Kidney epithelial cell (primary cell): Measurements from ENCODE around the gene TSHZ3. TPM values are rescaled to one million over a fixed set of nuclear protein-coding genes. Genes with fewer than 3 reads are reported as not detected.

ENCODE experiments used
- DNase-seq: peaks from one replicate; pipeline ENCODE4 v3.0.0-alpha.2; 2010; ENCODE audit warnings: low read depth
- H3K27me3 ChIP-seq: 2 replicates; pipeline ENCODE4 v1.6.0; 2011; ENCODE audit warnings: low read length; ENCODE audit not compliant: control insufficient read depth, insufficient read depth
- H3K36me3 ChIP-seq: 2 replicates; pipeline ENCODE4 v1.5.1; 2011; ENCODE audit warnings: low read length; ENCODE audit not compliant: control insufficient read depth, insufficient read depth
- H3K4me3 ChIP-seq: 2 replicates; pipeline ENCODE4 v1.5.1; 2011; ENCODE audit warnings: low read depth, mild to moderate bottlenecking, control low read depth, low read length
- total RNA-seq: library from RNA; depleted of rRNA; stranded (reverse); fragments of >200 nt; gene quantifications from 2 replicates; pipeline ENCODE4 v1.2.3, GENCODE V29; 2015
- TF ChIP-seq, protein P1 (sequence below): IDR thresholded peaks from 2 replicates; pipeline ENCODE4 v1.5.1; 2011; ENCODE audit warnings: mild to moderate bottlenecking, moderate library complexity, low read length, control low read depth, inconsistent platforms; ENCODE audit not compliant: insufficient read depth, poor library complexity, severe bottlenecking

The TSHZ3 gene
- total RNA-seq, 1 donor from 2014 or later, result 2.4 TPM

DNA sequence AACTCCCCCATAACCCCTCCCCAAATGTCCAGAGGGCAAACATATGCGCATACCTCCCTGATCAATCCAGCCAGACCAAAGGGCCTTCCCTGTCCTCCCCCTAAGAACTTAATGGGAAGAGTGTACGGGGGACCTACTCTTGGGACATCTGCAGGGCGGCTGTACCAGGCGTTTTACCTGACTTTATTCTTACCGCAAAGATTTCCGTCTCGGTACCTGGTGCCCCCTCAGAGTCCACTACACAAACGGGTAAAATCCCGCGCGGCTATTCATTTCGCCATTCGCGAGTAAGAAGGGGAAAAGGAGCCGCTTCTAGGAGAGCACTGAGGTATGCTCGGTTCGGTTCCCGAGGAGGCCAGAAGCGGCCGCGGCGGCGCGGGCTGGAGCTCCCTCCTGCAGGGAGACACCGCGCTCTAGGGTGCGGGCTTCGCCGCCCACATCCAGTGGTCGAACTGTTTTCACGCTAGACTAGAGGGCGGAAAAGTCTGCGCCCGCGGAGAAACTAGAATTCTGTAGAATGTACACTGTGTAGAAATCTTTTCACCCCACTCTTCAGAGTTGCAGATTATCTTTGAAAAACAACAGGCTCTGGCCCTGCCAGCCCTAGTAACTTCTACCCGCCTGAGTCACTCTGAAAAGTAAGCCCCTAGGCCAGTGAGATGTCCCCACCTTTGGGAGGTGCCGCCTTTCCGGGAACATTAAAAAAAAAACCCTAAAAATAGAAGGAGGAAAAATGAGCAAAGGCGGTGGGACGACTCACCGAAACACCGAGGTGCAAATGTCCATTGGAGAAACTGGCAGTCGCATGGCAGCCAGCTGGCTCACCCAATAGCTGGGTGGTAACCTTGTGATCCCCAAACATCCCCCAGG, 3.8 kb upstream of the TSHZ3 start:
- peaks cover 74% of the 10 kb centered on the region for H3K27me3 ChIP-seq
- no peaks in the 10 kb centered on the region for H3K36me3 ChIP-seq
- H3K4me3 ChIP-seq, result no peak overlapping the region
- DNase-seq, result no peak
- TF ChIP-seq, protein P1, sequence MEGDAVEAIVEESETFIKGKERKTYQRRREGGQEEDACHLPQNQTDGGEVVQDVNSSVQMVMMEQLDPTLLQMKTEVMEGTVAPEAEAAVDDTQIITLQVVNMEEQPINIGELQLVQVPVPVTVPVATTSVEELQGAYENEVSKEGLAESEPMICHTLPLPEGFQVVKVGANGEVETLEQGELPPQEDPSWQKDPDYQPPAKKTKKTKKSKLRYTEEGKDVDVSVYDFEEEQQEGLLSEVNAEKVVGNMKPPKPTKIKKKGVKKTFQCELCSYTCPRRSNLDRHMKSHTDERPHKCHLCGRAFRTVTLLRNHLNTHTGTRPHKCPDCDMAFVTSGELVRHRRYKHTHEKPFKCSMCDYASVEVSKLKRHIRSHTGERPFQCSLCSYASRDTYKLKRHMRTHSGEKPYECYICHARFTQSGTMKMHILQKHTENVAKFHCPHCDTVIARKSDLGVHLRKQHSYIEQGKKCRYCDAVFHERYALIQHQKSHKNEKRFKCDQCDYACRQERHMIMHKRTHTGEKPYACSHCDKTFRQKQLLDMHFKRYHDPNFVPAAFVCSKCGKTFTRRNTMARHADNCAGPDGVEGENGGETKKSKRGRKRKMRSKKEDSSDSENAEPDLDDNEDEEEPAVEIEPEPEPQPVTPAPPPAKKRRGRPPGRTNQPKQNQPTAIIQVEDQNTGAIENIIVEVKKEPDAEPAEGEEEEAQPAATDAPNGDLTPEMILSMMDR, result no peak

DNA sequence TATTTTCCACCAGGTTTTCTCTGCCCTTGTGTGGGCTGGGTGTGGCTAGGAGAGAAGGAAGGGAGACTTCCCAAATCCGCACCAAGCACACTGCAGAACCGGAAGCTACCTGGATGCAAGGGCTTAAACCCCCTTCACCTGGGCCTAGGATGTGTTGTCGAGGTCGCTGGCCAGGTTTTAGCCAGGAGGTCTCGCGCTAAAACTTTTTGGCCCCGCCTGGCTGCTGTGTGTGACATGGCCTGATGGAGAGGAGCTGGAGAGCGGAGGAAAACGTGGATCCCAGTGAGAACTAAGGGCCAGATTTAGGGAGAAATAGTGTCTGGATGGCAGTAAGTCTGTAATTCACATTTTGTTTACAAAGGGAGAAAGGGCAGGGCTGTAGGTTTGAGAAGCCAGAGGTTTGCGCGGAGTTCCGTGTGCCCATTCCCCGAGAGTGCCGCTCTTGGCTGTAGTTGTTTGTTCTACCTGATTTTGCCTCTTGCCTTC, 3.1 kb upstream of the TSHZ3 start:
- Histone ChIP-seq H3K36me3 (no peaks in the 10 kb centered on the region), H3K4me3 (no peak overlapping the region), H3K27me3 (peaks cover 67% of the 10 kb centered on the region)
- TF ChIP-seq, protein P1, result no peak
- DNase-seq, result no peak

DNA sequence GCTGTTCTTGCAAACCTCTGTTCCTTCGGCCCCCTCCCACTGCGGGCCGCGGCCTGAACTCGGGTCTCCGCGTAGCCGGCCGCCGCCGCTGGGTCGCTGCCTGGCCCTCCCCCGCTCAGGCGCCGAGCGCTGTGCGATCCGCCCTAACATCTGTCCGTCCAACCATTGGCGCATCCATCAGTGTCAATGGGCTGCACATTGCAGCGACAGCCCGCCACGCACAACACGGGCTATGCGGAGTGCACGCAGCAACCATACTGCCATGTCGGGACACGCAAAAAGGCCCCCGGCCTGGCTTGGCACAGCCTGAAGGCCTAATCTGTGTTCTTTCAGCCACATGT, 2.6 kb upstream of the TSHZ3 start:
- Histone ChIP-seq H3K4me3 (peak overlapping the region; percentile 65), H3K36me3 (no peaks in the 10 kb centered on the region), H3K27me3 (peaks cover 62% of the 10 kb centered on the region)
- DNase-seq, result no peak
- TF ChIP-seq, protein P1, result no peak

DNA sequence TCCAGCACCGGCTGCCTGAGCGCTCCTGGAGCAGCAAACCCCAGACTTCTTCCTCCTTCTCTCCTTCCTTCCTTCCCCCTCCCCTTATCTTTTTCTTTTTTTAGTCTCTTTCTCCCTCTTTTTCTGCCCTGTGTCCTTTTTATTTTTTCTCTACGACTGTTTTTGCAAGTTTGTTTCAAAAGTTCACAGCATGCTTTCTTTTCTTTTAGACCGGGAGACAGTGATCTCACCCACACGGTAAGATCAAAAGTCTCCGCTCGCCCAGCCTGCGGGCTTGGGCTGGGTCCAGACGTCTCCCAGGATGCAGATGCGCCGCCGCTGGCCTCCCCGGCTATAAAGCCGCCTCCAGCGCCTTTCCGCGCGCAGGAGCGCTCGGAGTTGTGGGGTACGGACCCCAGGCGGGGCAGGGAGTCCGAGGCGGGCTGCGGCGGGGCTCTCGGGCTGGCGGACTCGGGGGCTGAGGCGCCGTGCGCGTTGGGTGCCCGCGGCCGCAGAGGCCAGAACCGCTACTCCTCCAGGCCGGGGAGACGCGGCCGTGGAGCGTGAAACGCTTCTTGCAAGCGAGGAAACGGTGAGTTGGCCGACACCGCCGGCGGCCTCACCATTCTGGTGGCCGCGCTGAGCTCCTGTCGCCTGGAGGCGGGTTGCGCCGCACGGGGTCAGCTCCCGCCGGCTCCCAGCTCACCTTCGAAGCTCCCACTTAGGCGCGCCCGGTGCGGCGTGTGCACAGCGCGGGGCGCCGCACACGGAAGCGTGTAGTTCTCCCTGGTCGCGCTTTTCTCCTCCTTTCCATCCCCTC, 2.0 kb upstream of the TSHZ3 start:
- TF ChIP-seq, protein P1, result no peak
- Histone ChIP-seq H3K36me3 (no peaks in the 10 kb centered on the region), H3K4me3 (peak overlapping the region; percentile 65), H3K27me3 (peaks cover 56% of the 10 kb centered on the region)
- DNase-seq, result no peak

DNA sequence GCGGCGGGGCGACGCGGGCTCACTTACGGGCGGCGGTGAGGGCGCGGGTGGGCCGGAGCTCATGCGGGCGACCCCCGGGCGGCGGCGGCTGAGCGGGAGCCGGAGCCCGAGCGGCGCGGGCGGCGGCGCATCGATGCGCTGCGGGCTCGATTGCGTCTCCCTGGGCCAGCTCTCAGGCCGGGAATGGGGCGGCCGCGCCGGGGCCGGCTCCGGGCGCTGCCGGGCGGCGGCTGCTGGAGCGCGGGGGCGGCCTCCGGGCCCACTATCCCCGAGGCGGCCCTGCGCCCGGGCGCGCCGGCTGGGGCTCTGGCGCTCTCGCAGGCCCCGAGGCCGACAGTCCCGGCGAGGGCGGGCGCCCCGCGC, 1.4 kb upstream of the TSHZ3 start:
- DNase-seq, result no peak
- H3K4me3 ChIP-seq, result peak overlapping the region; percentile 65
- TF ChIP-seq, protein P1, result no peak
- H3K27me3 ChIP-seq, result peaks cover 51% of the 10 kb centered on the region
- no peaks in the 10 kb centered on the region for H3K36me3 ChIP-seq
